Pancreas (tissue), 10 donors: ENCODE results near the gene SPATA3. TPM values are rescaled to one million over a fixed set of nuclear protein-coding genes. Genes with fewer than 3 reads are reported as not detected.

ENCODE experiments used
- ATAC-seq, 4 donors: fragments of 200-7000 bp; cut with Tn5 transposase; one replicate each; pipeline versions ENCODE4 v1.8.0 to v1.9.1; 2020; ENCODE audit warnings: mild to moderate bottlenecking in 4 of 4, moderate library complexity in 4 of 4
- DNase-seq, 6 donors: peaks; one replicate each; pipeline ENCODE4 v3.0.0-alpha.2; 2020
- FAIRE-seq: peaks from 2 replicates; lab custom pipeline; 2012; peaks lifted over from hg19 to GRCh38; lab: Jason Lieb, UNC
- H3K27ac ChIP-seq, 4 donors: fragments of 200-600 bp; sonication (generic); 1 replicate in 3 of 4; 2 replicates in 1 of 4; pipeline versions ENCODE4 v1.5.0 to v1.8.0; 2020
- H3K27me3 ChIP-seq, 4 donors: fragments of 200-600 bp; one replicate each; pipeline ENCODE4 v1.8.0; 2021
- H3K36me3 ChIP-seq, 3 donors: fragments of 200-600 bp; sonication (generic) in 1 of 3; one replicate each; pipeline versions ENCODE4 v1.5.0 to v1.8.0; 2020 to 2021
- H3K4me1 ChIP-seq, 3 donors: fragments of 200-600 bp; one replicate each; pipeline ENCODE4 v1.8.0; 2021
- H3K4me3 ChIP-seq, 4 donors: fragments of 200-600 bp; sonication (generic) in 2 of 4; one replicate each; pipeline versions ENCODE4 v1.5.0 to v1.8.0; 2020 to 2021
- H3K9me3 ChIP-seq, 4 donors: fragments of 200-600 bp; one replicate each; pipeline ENCODE4 v1.8.0; 2021
- CTCF ChIP-seq, 4 donors: fragments of 200-600 bp; sonication (generic) in 3 of 4; IDR thresholded peaks; one replicate each; pipeline versions ENCODE4 v1.5.0 to v1.8.0; 2021; ENCODE audit warnings: antibody characterized with exemption in 4 of 4
- WGBS, 2 donors: extraction: QIAGEN DNeasy Blood & Tissue Kit; methylation state at CpG; one replicate each; pipeline ENCODE4 v1.1.7; 2013; 5-methylcytosine and 5-hydroxymethylcytosine counted together
- intact Hi-C, 3 donors: fragments of 100-400 bp; cut with DNase I; formaldehyde crosslinking; loops; one replicate each; pipeline versions ENCODE4 v1.11.1 to v1.14.2; 2022
- polyA plus RNA-seq, 2 donors: library from polyadenylated mRNA; stranded (reverse); fragments of 200-250 nt; gene quantifications; one replicate each; pipeline ENCODE4 v1.2.3, GENCODE V29; 2013
- total RNA-seq, 6 donors: library from RNA; stranded (reverse); fragmentation: NEBNext Ultra II Directional in 4 of 6; extraction: Animal tissue kit (Norgen Biotek cat#: 25700) in 4 of 6; gene quantifications; one replicate each; pipeline versions ENCODE4 v1.2.1 to v1.2.4, GENCODE V29; 2021 to 2023
- donor health status: healthy with polysubstance abuse.
- donor health status: DM: no; HTN: no; CAD: no; lungs with moderate emphysema.
- donor health status: DM: no; HTN: no; CAD: no.
- donor health status: control.
- donor health status: control.
- donor health status: Bipolar disorder and iron deficiency.
- donor health status: DM: yes; HTN: yes; CAD: no.
- donor health status: DM: no; HTN: no; CAD: no.
- donor health status: DM: no; HTN: no; CAD: no.
- donor health status: DM: yes; HTN: yes; CAD: no.

Gene SPATA3
- total and polyA plus RNA-seq, 8 donors, result not detected

GRCh38 chr2:231030725-231031124 lies 34.8 kb downstream of the SPATA3 start:
- Histone ChIP-seq H3K27ac (no peak overlapping the region), H3K27me3 (no peaks in the 10 kb centered on the region), H3K4me1 (peaks cover 0 to 17% (median 8%) of the 10 kb centered on the region in 3 donors), H3K9me3 (no peaks in the 10 kb centered on the region), H3K36me3 (no peaks in the 10 kb centered on the region), H3K4me3 (no peak overlapping the region)
- DNase-seq, result no peak
- no peak for FAIRE-seq
- 69 to 76% methylated on average over 3 of the region's 3 CpGs for WGBS, 2 donors
- intact Hi-C loops, result no loop called here
- TF ChIP-seq CTCF (IDR thresholded peaks at IDR 0.05), result no peak
- no peak for ATAC-seq

- ATAC-seq, result no peak
- no peak for DNase-seq
- Histone ChIP-seq H3K9me3 (no peaks in the 10 kb centered on the region), H3K4me3 (no peak overlapping the region), H3K4me1 (peaks cover 0 to 17% (median 8%) of the 10 kb centered on the region in 3 donors), H3K27ac (no peak overlapping the region), H3K36me3 (no peaks in the 10 kb centered on the region), H3K27me3 (no peaks in the 10 kb centered on the region)
- intact Hi-C loops, result no loop called here
- WGBS, 2 donors, result 64 to 67% methylated on average over 5 of the region's 5 CpGs
- no peak for FAIRE-seq
- TF ChIP-seq CTCF (IDR thresholded peaks at IDR 0.05), result no peak
Observed at GRCh38 chr2:231032575-231033140, 36.7 kb downstream of the SPATA3 start.

GRCh38 chr2:231033147-231034132 lies 37.5 kb downstream of the SPATA3 start:
- intact Hi-C loops, result no loop called here
- no peaks in the 10 kb centered on the region for H3K27me3 ChIP-seq
- 40 to 50% methylated on average over 11 of the region's 11 CpGs for WGBS, 2 donors
- H3K27ac ChIP-seq, result peak overlapping the region in 1 of 4 donors; percentile 44
- no peaks in the 10 kb centered on the region for H3K9me3 ChIP-seq
- peaks cover 0 to 17% (median 8%) of the 10 kb centered on the region in 3 donors for H3K4me1 ChIP-seq
- no peak overlapping the region for H3K4me3 ChIP-seq
- FAIRE-seq (no peak), ATAC-seq (peak in 1 of 4 donors; percentile 2), DNase-seq (no peak)
- no peaks in the 10 kb centered on the region for H3K36me3 ChIP-seq
- TF ChIP-seq CTCF (IDR thresholded peaks at IDR 0.05), result no peak

GRCh38 chr2:231034291-231034882 lies 38.5 kb downstream of the SPATA3 start:
- Histone ChIP-seq H3K4me1 (peaks cover 0 to 17% (median 8%) of the 10 kb centered on the region in 3 donors), H3K4me3 (no peak overlapping the region), H3K27ac (peak overlapping the region in 2 of 4 donors; percentile 3 to 44), H3K36me3 (no peaks in the 10 kb centered on the region), H3K27me3 (no peaks in the 10 kb centered on the region), H3K9me3 (no peaks in the 10 kb centered on the region)
- intact Hi-C loops, result no loop called here
- no peak for TF ChIP-seq CTCF (IDR thresholded peaks at IDR 0.05)
- no peak for DNase-seq
- peak; percentile 32 for FAIRE-seq
- 6 to 7% methylated on average over 4 of the region's 4 CpGs for WGBS, 2 donors
- peak in 3 of 4 donors; percentile 18 to 52 (median 21) for ATAC-seq
